ENCODE measurements around the gene PYCR2.
A peak's percentile ranks its signal among the peaks of the same experiment; 100 is the strongest.
"Not testable (repeated sequence)": the region's sequence is repeated elsewhere in the genome, so short reads cannot be mapped to it uniquely, and the experiment has no call there.

PYCR2 gene

GRCh38 chr1:225946803-225947202, 22.8 kb upstream of the PYCR2 start:
- Mint-ChIP-seq H3K4me3 (no peak overlapping the region), H3K36me3 (no peaks in the 10 kb centered on the region), H3K4me1 (peaks cover 10% of the 10 kb centered on the region), H3K9me3 (no peaks in the 10 kb centered on the region), H3K27ac (no peak overlapping the region)
- DNase-seq (ENCODE audit: low spot score in 2 of 2) (no peak), ATAC-seq (no peak)

DNA sequence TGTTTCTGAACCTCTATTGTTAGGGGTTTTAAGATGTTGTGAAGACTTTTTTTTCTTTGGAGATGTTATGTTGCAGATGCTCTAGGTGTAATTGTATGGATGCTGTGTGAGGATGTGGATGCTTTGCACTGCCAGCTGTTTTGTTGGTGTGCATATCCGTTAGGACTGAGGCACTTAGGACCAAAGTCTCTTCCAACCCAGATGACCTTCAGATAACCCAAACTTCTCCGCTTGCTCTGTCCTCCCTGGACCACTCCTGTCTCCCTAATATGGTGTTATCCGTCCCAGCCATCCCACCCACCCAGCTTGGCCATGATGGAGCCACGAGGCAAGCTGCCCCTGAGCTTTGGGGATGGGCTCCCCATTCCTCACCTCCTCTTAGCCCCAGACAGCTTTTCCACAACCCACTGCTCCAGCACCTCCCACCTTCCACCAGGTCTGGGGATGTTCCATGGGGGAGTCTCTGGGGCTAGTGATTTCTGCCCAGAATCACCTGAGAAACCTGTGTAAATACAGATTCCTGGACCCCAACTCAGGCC, 22.1 kb upstream of the PYCR2 start:
- no peaks in the 10 kb centered on the region for H3K9me3 Mint-ChIP-seq
- ATAC-seq (no peak), DNase-seq (ENCODE audit: low spot score in 2 of 2) (no peak)
- H3K27ac Mint-ChIP-seq = no peak overlapping the region
- H3K4me1 Mint-ChIP-seq = peaks cover 10% of the 10 kb centered on the region
- H3K36me3 Mint-ChIP-seq = no peaks in the 10 kb centered on the region
- no peak overlapping the region for H3K4me3 Mint-ChIP-seq

DNA sequence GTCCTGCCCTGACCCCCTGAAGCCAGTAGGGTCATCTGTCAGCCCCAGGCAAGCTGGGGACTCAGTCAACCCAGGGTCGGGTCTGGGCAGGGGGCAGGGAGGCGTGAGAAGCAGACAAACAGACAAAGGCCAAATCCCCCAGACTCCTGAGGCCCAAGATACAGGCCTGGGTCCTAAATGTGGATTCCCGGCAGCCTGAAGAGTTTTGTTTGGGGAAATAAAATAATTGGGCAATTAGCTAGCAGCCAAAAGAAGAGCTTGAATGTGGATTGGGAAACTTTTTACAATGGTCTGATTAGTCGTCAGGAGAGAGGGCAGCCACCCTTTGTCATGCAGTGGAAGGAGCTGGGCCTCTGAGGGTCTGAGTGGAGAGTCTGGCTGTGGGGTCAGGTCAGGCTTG, 21.5 kb upstream of the PYCR2 start:
- H3K9me3 Mint-ChIP-seq = no peaks in the 10 kb centered on the region
- no peak overlapping the region for H3K4me3 Mint-ChIP-seq
- H3K4me1 Mint-ChIP-seq = peaks cover 10% of the 10 kb centered on the region
- ATAC-seq (no peak), DNase-seq (ENCODE audit: low spot score in 2 of 2) (no peak)
- H3K36me3 Mint-ChIP-seq = no peaks in the 10 kb centered on the region
- no peak overlapping the region for H3K27ac Mint-ChIP-seq

GRCh38 chr1:225944951-225945350, 20.9 kb upstream of the PYCR2 start:
- ATAC-seq (peak; percentile 64), DNase-seq (ENCODE audit: low spot score in 2 of 2) (no peak)
- Mint-ChIP-seq H3K27ac (peak overlapping the region; percentile 8), H3K4me3 (no peak overlapping the region), H3K4me1 (peaks cover 10% of the 10 kb centered on the region), H3K36me3 (no peaks in the 10 kb centered on the region), H3K9me3 (no peaks in the 10 kb centered on the region)

GRCh38 chr1:225944387-225944786, 20.3 kb upstream of the PYCR2 start:
- DNase-seq (ENCODE audit: low spot score in 2 of 2) = no peak
- Mint-ChIP-seq H3K36me3 (no peaks in the 10 kb centered on the region), H3K27ac (peak overlapping the region; percentile 8), H3K9me3 (no peaks in the 10 kb centered on the region), H3K4me1 (peaks cover 10% of the 10 kb centered on the region), H3K4me3 (no peak overlapping the region)
- ATAC-seq = no peak

GRCh38 chr1:225943582-225943981, 19.5 kb upstream of the PYCR2 start:
- H3K36me3 Mint-ChIP-seq = no peaks in the 10 kb centered on the region
- peaks cover 10% of the 10 kb centered on the region for H3K4me1 Mint-ChIP-seq
- ATAC-seq (no peak), DNase-seq (ENCODE audit: low spot score in 2 of 2) (no peak)
- no peaks in the 10 kb centered on the region for H3K9me3 Mint-ChIP-seq
- H3K4me3 Mint-ChIP-seq = no peak overlapping the region
- no peak overlapping the region for H3K27ac Mint-ChIP-seq

- DNase-seq (ENCODE audit: low spot score in 2 of 2) = no peak
Observed at GRCh38 chr1:225942574-225942973, 18.5 kb upstream of the PYCR2 start.

GRCh38 chr1:225941942-225942222, 17.8 kb upstream of the PYCR2 start:
- H3K4me1 Mint-ChIP-seq = peaks cover 10% of the 10 kb centered on the region
- H3K27ac Mint-ChIP-seq = no peak overlapping the region
- H3K4me3 Mint-ChIP-seq = no peak overlapping the region
- H3K9me3 Mint-ChIP-seq = no peaks in the 10 kb centered on the region
- no peaks in the 10 kb centered on the region for H3K36me3 Mint-ChIP-seq
- DNase-seq (ENCODE audit: low spot score in 2 of 2) (no peak), ATAC-seq (no peak)

More at GRCh38 chr1:225942574-225942973, 18.5 kb upstream of the PYCR2 start:
- Mint-ChIP-seq H3K27ac (no peak overlapping the region), H3K4me1 (peaks cover 10% of the 10 kb centered on the region), H3K4me3 (no peak overlapping the region), H3K36me3 (no peaks in the 10 kb centered on the region), H3K9me3 (no peaks in the 10 kb centered on the region)
- no peak for ATAC-seq

GRCh38 chr1:225941187-225941941, 17.3 kb upstream of the PYCR2 start, which contains the start of gene LEFTY2:
Gene LEFTY2, minus strand, starts transcription at chr1:225941220. Its CDS starts 80 bp downstream, at chr1:225941140.
- Mint-ChIP-seq H3K27ac (no peak within 1 kb of the TSS), H3K4me1 (peaks cover 10% of the 10 kb centered on the region), H3K4me3 (no peak within 1 kb of the TSS), H3K9me3 (no peaks in the 10 kb centered on the region), H3K36me3 (no peaks in the 10 kb centered on the region)
- ATAC-seq = no peak
- no peak for DNase-seq (ENCODE audit: low spot score in 2 of 2)

- H3K4me1 Mint-ChIP-seq = peaks cover 10% of the 10 kb centered on the region
- no peak for DNase-seq (ENCODE audit: low spot score in 2 of 2)
Observed at GRCh38 chr1:225940385-225941151, 16.5 kb upstream of the PYCR2 start.

DNA sequence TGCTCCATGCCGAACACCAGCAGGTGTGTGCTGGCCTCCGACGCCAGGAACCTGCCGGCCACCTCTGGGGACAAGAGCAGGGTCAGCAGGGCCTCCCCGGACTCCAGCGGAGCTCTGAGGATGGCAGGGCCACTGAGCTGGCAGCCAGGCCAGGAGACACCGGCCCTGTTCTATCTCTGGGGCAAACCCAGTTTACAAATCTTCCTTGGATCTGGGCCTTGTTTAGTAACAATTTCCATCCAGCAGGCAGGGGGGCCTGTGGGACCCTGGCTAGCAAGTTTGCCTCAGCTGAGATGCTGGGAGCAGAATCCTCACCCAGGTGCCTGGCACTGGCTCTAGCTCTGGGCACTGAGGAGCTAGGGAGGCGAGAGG, 15.9 kb upstream of the PYCR2 start:
- not testable (repeated sequence) for ATAC-seq; H3K27ac Mint-ChIP-seq; H3K4me1 Mint-ChIP-seq; H3K9me3 Mint-ChIP-seq; DNase-seq (ENCODE audit: low spot score in 2 of 2); H3K36me3 Mint-ChIP-seq; H3K4me3 Mint-ChIP-seq

More at GRCh38 chr1:225940385-225941151, 16.5 kb upstream of the PYCR2 start:
- peak; percentile 4 for ATAC-seq
- no peak overlapping the region for H3K4me3 Mint-ChIP-seq
- H3K27ac Mint-ChIP-seq = no peak overlapping the region
- H3K36me3 Mint-ChIP-seq = no peaks in the 10 kb centered on the region
- no peaks in the 10 kb centered on the region for H3K9me3 Mint-ChIP-seq

- not testable (repeated sequence) for H3K4me3 Mint-ChIP-seq; ATAC-seq; DNase-seq (ENCODE audit: low spot score in 2 of 2); H3K4me1 Mint-ChIP-seq; H3K27ac Mint-ChIP-seq; H3K9me3 Mint-ChIP-seq; H3K36me3 Mint-ChIP-seq
Observed at GRCh38 chr1:225939097-225939938, 15.3 kb upstream of the PYCR2 start.

DNA sequence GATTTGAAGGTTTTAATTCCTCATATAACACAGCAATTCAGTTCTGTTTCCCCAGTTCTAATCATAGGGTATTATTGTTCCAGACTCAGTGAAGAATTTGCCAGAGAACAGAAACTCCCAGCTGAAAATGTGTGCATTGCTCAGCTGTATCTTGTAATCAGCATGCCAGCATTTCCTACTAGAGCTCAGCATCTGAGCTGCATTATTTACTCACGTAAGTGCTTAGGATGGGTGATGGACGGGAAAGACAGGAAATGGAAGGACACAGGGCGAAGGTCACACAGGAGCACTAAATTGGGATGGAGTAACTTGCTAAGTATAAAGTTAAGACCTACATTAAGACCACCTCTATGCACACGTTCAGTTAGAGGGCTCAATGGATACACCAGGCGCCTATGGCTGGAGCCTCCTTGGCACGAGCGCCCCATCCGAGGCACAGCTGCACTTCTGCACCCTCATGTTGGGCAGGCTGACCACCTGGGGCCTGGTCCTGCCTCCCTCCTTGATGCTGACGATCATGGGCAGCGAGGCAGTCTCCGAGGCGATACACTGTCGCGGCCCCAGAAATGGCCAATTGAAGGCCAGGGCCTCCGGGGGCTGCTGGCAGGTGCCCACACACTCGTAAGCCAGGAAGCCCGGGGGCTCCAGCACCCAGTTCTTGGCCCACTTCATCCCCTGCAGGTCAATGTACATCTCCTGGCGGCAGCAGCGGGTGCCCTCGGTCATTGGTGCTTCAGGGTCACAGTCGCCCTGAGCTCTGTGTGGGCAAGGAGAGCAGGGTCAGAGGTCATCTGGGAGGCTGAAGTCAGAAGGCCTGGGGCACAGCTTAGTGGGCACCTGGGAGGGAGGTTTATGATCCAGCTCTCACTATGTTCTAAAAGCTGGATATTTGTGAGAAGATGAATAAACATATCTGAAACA, 13.3 kb upstream of the PYCR2 start:
- H3K4me3 Mint-ChIP-seq = no peak overlapping the region
- H3K36me3 Mint-ChIP-seq = no peaks in the 10 kb centered on the region
- DNase-seq (ENCODE audit: low spot score in 2 of 2) (no peak), ATAC-seq (no peak)
- H3K27ac Mint-ChIP-seq = no peak overlapping the region
- H3K9me3 Mint-ChIP-seq = no peaks in the 10 kb centered on the region
- H3K4me1 Mint-ChIP-seq = no peaks in the 10 kb centered on the region

- no peak overlapping the region for H3K4me3 Mint-ChIP-seq
Observed at GRCh38 chr1:225936523-225936922, 12.5 kb upstream of the PYCR2 start.

More at GRCh38 chr1:225936523-225936922, 12.5 kb upstream of the PYCR2 start:
- Mint-ChIP-seq H3K9me3 (no peaks in the 10 kb centered on the region), H3K4me1 (no peaks in the 10 kb centered on the region), H3K36me3 (no peaks in the 10 kb centered on the region), H3K27ac (no peak overlapping the region)
- DNase-seq (ENCODE audit: low spot score in 2 of 2) = no peak
- ATAC-seq = no peak
